HT-29 (cell line): ENCODE results near the gene RALGPS1. TPM values are rescaled to one million over a fixed set of nuclear protein-coding genes. Genes with fewer than 3 reads are reported as not detected.

Experiments used
- DNase-seq: peaks from one replicate; pipeline ENCODE4 v3.0.0-alpha.2; 2015; ENCODE audit warnings: low spot score
- total RNA-seq: library from RNA; depleted of rRNA; stranded (reverse); fragments of >200 nt; shearing (Covaris generic); gene quantifications from 2 replicates; pipeline ENCODE4 v1.2.3, GENCODE V29; 2014

The RALGPS1 gene
- total RNA-seq, 1 experiment from 2014 or later = 12.4 TPM

DNA sequence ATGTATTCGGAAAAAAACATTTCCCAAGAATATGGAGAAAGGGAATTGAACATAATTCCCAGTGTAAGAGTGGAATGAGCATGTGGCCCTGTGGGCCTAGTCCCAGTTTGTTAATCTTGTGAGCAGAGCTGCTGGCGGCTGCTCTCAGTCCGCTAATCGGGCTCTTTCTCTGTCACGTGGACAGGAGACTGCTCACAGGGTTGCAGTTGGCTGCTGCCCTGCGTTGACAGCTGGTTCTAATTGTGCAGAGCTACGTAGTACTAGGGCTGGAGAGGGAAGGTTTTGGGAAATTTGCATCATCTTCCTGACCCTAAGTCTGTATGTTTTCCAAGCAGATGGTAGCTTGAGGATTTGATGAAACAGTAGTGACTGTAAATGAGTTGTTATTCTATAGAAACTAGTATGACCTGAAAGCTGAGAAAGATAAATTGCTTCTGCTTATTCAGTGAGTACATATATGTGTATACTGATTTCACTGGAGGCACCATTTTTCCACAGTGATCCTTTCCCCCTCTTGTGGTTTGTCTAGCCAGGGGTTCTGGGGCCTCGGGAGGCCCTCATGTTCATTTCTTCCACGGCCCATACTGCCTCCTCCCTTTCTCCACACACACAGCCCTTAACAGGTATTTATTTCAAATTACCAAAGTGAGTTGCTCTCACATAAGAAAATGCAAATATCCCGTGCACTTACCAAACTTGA, 107.2 kb downstream of the RALGPS1 start:
- no peak for DNase-seq

DNA sequence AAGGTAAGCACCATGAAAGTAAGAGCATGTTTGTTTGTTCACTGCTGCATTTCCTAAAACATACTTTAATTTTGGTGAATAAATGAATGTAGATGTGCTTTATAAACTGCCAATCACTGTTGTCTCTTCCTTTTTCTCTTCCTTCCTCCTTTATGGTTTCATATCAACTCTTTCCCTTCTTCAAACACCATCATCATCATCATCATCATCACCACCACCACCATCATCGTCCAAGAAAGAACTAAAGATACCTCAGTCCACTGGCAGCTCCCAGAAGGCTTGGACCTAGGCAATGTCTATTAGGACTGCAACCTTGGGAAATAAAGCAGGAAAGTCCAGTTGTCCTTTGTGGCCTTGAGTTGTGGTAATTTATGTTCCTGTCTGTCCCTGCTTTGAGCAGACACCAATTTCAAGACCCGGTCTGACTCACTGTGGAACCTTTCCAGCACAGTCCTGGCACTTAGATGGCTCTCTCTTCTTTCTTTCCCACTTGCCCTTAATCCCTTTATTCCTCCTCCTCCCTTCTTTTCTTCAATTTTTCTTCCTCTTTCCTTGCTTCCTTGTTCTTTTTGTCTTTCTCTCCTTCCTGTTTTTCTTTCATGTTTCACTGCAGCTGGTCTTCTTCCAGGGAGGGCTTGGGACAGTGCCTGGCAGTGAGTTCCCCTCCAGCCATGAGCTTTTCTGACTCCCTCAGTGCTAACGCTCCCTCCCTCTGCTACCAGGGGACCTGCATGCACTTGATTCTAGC, 108.5 kb downstream of the RALGPS1 start:
- DNase-seq = no peak

DNA sequence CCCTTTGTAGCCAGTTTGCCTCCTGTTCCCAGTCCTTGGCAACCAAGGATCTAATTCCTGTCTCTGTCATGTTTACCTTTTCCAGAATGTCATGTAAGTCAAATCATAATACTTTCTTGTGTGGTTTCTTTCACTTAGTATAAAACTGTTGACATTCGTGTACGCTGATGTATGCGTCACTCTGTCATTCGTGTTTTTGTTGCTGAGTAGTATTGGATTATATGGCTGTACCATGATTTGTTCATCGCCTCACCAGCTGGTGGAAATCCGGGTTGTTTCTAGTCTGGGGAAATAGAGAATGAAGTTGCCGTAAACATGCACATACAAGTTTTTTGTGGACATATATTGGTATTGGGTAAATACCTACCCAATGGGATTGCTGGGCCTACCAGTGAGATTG, 110.5 kb downstream of the RALGPS1 start:
- no peak for DNase-seq

DNA sequence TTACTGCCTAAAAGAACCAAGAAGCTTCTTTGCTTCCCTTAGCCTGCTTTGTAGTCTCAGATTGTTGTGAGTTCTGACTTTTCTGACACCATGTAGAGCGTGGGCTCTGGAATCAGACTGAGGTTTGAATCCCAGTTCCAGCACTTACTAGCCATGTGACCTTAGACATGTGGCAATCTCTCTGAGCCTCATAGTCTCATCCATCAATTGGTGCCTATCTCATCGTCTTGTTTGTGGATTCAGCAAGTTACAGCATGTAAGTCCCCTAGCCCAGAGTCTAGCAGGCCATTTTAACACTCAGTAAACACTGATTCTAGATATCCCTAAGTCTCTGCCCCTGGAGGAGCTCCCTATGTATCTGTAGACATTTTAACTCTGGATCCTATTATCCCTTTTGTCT, 113.1 kb downstream of the RALGPS1 start:
- DNase-seq = no peak

DNA sequence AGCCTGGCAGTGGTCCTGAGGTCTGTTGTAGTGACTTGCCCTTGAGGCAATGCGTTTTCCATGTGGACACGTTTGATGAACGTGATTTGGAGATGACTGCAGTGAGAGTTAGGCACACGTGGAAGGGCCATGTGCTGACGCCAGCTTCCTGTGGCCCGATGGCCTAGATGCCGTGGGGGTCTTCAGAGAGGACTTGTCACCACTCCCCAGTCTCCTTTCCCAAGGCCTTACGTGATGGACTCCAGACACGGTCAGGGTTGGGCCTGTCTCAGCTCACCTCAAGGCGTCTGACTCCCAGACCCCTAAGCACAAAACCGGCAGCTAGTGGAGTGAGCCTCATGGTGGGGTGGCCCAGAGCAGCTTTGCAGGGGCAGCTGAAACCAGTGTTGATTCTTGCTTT, 115.0 kb downstream of the RALGPS1 start:
- DNase-seq = no peak

DNA sequence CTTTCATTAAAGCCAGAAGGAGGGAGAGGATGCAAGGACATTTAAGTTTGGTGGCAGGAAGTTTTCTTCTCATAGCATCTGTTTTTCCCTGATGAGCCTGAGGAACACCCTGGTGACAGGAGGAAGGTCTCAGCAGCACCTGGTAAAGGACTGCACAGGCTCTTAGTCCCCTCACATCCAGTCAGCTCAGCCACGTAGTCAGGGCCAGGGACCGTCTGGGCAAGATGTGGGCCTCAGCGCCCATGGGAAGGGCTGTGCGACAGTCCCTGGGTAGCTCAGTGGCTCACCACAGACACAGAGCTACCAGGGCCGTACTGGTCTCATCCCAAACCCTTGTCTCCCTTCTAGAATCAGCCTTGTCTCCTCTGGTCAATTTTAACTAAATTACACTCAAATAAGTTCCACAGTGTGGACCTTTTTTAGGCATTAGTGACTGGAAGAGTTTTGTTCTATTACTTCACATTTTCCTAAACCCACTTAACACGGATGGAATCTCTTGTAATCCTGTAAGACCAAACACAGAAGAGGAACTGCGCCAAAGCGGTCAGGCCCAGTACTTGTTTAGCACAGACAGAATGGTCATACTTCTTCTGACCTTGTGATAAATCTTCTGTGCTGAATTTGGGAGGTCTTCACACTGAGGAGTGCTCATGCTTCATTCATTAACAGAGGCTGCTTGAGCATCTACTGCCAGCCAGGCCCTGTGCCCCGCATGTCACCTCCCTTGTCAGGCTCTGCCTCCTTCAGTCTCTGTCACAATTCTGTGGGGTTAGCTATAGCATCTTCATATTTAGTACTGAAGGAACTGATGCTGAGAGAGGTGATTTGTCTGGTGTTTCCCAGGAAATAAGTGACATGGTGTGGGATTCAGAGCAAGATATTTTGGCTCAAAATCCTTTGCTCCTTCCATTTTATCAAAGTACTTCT, 116.5 kb downstream of the RALGPS1 start:
- DNase-seq = no peak

DNA sequence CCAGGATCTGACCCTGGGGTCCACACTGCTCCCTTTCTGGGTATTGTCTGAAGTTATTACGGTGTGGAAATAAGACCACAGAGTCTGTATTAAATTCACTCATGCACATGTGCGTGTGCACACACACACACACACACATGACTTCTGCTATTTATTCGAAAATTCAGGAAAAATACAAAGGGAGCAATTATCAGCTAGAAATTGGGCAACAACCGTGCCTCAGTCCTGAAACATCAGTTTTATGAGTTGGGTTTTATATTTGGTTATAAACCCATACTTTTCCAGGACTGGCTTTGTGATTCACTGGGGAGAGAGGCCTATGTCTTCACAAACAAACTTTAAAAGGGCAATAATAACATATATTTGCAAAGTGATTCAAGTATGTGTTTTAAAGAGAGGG, 117.7 kb downstream of the RALGPS1 start:
- DNase-seq = no peak

DNA sequence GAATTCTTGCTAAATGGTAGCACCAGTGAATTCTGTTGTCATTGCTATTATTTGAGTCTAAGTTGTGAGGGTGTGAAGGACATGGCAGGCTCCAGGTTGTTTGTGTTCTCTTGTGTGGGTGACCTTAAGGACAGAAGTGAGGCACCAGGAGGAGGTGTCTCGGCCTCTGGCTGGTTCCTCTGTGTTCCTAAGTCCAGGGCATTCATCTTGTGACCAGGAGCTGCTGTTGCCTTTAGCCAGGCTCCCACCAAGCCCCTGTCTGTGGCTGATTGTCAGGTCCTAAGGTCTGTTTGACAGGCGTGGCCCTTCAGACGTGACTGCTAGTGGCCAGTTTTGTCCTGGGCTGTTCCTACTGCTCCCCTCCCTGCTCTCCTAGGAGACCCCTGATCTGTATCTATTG, 118.5 kb downstream of the RALGPS1 start:
- no peak for DNase-seq

DNA sequence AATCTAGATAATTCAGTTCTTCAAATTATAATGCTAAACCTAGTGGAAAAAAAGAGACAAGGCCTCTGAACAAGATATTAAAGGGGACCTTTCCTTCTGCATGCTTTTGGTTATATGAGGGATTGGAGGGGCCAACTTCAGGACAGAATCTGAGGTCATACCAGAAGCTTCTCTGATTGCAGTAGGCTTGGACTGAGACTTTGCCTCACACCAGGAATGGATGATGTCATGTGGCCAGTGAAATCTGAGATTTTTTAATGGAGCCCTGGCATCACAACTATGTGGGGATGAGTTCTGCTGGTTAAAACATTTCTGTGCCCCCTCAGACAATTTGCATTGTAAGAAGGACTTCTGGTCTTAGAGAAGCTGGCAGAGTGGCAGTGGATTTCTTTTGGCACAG, 119.2 kb downstream of the RALGPS1 start:
- no peak for DNase-seq

DNA sequence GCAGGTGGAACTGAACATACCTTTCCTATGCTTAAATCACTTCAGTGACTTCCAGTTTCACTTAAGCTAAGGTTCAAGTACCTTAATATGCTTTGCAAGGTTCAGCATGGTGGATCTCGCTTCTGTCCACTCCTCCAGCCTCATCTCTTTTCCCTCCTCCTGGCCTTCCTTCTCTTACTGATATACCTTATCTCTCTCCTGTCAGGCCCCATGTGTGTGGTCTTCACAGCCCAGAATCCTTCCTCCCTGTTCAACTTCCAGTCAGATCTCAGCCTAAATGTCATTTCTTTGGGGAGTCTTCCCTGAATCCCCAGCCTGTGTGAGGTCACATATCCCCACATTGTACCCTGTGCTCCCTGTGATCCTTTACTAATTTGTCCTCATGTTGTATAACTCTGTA, 120.1 kb downstream of the RALGPS1 start:
- DNase-seq = no peak

DNA sequence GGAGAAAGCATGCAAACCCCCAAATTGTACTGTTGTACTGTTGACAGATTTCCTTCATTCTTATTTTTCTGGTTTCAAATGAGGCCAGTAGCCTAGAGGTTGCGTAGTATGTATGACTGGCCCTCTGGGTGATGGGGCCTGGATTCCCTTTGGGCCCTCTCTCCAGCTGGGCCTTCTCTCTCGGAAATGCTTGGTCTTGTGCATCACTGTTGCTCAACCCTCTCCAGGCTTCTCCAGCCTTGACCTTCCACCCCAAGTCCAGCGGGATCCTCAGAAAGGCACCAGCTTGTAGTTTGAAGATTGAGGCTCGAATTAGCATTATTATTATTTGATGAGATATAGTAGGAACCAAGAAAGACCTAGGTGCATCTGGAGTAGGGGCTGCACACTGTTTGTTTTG, 120.8 kb downstream of the RALGPS1 start:
- no peak for DNase-seq

DNA sequence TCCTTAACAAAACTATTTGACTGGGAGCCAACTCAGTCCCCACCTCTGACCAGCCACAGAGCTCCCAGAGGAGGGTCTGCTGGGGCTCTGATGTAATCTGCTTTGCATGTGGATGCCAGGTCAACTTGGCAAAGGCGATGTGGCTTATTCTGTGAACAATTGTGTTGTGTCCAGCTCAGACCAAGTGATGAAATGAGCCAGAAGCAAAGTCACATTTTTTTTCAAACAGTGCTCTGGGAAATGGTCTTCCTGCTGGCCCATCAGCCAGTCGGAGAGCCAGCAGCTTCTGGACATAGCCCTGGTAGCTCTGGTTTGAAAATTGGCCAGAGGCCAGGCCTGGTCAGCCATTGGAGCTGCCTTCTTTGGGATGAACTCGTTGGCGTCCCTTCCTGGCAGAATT, 121.4 kb downstream of the RALGPS1 start:
- DNase-seq = no peak

DNA sequence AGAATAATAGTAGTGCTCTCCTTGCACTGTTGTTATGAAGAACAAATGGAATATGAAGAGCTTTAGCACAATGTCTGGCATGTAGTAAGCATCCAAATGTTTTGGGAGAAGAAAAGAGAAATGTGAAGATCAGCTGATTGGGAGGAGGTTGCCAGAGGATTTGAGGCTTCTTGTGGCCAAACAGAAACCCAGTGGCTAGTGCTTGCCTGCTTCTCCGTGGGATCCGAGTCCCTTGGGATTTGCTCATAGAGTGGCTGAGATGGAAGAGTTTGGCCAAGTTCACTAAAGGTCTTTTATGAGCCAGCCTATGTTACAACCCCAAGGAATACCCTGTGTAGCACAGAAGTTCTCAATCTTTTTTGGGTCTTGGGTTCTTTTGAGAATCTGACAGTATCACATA, 121.9 kb downstream of the RALGPS1 start:
- no peak for DNase-seq

DNA sequence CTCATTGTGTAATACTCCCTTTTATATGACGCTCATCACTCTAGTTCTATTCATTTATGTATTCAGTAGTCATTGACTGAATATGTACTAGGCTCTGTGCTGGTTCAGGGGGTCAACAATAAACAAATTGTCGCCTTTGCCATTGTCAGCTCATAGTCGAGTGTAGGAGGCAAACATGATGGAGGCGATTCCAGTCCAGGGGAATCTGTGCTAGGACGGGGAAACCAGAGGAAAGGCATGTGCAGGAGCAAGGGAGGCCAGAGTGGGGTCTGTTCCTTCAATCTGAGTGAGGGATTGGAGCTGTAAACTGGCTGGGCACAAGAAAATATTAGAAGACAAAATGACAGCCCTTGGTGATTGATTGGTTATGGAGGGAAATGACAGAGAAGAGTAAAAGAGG, 123.9 kb downstream of the RALGPS1 start:
- no peak for DNase-seq

DNA sequence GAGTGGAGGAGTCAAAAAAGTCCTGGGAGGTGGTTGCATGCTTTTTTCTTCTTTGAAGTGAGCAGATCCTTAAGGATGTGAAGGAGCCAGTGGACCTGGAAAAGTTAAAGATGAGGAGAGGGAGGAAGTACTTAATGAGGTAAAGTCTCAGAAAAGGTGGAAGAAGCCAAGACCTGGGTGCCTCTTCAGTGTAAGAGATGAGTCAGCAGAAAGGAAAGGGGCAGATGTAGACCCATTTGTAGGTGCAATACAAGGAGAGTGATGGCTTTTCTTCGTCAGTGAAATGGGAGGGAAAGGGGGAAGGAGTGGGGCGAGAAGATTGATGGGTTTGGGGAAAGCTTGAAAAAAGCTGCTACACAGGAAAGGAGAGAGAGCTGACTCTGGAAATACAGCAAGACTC, 124.9 kb downstream of the RALGPS1 start:
- no peak for DNase-seq

DNA sequence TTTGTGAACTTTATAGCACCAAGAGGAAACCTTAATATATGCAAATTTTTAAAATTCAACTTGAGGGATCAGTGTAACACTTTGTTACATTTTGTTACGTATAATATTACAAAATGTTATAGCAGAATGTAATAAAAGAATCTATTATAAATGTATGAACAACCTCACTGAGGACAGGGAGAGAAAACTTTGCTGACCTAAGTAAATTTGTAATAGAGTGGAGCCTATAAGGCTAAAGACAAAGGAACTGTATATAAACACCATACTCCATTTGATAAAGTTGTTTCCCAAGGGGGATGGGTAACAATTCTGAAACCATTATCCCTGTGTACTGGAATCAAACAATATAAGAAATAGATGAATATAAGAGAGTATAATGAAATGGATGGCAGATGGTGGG, 130.6 kb downstream of the RALGPS1 start:
- DNase-seq = no peak

DNA sequence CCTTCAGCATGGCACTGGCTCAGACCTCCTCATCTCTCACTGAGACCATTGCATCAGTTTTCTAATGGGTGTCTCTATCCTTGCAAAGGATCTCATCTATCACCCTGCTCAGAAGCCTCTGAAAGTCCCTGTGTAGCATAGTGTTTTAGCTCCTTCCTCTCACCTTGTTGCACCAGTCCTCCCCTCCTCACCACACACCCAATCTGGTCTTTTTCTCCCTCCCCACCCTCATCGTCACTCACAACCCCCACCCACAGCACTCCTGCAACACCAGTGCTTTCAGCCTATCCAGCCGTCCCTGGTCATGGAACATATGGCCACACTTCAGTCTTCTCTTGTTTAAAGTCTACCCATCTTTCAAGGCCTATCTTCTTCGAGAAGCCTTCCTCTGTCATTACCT, 133.4 kb downstream of the RALGPS1 start:
- no peak for DNase-seq

DNA sequence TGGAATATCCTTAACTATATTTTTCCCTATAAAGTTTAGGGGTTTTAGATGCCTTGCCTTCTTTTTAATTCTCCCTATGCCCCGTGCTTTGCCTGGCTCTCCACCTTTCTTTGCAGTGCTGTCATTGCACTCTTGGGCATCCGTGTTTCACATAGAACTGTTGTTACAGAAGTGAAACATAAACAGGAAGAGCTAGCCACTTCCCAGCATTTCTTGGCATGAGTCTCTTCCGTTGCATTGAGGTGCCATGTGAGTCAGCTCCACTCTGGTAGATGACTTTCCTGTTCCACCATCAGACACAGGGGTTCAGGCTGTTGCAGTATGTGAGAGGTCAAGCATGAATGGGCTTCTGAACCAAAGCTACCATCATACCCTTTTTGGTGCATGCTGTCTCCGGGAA, 134.5 kb downstream of the RALGPS1 start:
- peak; percentile 79 for DNase-seq

DNA sequence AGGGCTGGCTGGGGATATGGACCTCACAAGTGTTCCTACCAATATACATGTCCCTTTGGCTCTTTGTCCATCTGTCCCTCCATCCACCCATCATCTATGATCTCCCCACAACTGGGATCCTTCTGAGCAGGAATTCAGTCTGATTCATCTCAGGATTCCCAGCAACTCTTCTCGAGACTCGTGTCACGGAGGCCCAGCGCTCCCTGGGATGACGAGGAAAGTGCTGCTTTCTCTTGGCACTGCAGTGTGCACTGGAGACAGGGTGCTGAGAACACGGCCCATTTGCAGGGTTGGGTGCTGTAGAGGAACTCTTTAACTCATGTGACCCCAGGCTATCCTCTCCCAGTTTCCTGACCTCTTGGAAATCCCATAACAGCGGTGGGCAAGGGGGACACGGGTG, 135.0 kb downstream of the RALGPS1 start:
- no peak for DNase-seq

DNA sequence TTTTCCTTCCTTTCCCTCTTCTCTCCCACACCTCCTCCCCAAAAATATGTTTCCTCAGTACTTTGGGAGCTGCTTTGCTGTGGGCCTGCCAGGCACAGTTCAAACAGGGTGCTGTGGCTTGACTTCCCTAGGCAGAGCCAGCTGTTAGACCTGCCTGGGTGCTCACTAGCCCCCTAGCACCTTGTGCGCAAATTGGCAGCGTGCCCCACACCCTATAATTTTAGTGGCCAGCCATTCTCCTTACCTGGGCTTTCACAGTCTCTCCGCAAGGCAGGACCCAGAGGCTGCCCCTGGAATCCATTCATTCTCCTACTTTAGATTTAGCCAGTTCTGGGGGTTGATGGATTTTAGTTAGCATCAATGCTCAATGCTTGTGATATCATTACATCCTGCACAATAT, 135.6 kb downstream of the RALGPS1 start:
- no peak for DNase-seq

DNA sequence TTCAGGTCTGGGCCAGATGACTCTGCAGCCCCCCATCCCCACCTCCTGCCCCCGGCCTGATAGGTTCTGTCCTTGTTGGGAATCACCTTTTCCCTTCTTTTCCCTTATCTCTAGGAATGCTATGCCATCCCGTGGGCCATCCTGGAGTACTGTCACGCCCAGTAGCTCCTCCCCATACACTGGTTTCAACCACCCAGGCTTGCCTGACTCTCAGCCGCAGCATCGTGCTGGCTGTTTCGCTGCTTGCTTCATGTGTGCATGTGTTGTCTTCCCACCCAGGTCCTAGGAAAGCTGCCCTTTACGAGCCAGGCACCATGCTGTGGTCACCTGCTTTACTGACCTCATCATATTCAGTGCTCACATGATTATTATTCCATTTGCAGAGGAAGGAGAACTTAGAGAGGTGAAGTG, 136.0 kb downstream of the RALGPS1 start:
- no peak for DNase-seq

DNA sequence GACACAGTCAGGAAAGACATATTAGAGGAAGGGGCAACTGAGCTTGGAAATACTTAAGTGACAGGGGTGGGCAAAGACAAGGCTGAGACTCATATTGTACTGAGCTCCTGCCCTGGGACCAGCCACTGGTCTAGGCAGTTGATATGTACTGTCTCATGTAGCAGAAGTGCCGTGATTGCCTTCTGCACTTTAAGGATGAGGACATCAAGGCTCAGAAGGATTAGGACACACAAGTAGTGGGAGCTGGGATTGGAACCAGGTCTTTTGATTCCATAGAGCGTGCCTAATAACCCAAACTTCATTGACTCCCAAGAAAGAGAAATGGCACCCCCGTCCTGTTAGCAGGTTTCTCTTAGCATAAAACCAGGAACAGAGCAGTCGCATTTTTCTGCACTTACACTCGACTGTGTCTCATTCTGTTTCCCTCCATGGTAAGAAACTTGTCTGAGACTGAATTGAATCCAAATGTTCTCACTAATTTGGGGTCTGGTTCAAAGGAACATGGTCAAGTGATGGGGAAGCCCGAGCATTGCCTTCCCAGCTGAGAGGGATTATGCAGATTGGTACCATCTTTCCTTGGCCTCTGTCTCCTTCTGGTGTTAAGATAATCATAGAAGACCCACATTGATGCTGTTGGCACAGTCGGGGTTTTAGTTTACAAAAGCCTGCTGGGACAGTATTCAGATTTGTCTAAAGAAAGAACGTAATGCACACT, 137.5 kb downstream of the RALGPS1 start:
- no peak for DNase-seq
